Activated CD4-positive, CD25-positive, alpha-beta regulatory T cell (primary cell): Measurements from ENCODE around the gene CAMTA1.

Source experiments
- DNase-seq, 4 experiments: peaks; one replicate each; lab custom pipeline; 2025; lab: John Stamatoyannopoulos, UW

Gene CAMTA1

DNA sequence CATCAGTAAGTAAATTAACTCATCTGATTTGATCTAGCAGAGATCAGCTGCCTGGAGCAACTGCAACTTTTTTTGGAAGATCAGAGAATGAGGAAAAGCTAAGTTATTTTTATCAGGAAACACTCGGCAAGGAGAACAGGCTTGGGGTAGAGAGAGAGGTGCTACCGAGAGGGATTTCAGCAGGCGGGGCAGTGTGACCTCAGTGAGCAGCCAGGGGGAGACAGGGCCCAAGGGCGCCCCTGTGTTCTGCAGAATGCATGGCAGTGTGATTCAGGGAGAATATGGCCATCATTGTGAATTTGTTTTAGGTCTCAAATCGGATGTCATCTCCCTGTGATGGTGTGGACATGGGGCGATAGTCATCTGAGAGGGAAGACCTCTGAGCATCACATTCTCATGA, 501.8 kb downstream of the CAMTA1 start:
- DNase-seq = no peak

- DNase-seq = no peak
Measured at GRCh38 chr1:7288992-7289391, 503.7 kb downstream of the CAMTA1 start.

DNA sequence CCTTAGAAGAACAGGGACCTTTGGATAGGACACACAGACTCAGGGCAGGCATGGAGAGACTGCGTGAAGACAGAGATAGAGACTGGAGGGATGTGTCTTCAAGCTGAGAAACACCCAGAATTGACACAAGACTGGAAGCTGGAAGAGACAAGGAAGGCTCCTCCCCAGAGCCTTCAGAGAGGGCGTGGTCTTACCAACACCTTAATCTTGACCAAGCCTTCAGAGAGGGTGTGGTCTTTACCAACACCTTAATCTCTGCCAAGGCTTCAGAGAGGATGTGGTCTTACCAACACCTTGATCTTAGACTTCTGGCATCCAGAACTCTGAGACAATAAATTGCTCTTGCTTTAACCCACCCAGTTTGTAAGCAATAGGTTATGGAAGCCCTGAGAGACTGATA, 504.4 kb downstream of the CAMTA1 start:
- no peak for DNase-seq

GRCh38 chr1:7290971-7291970, 506.0 kb downstream of the CAMTA1 start:
- no peak for DNase-seq

- DNase-seq = no peak
Measured at GRCh38 chr1:7292036-7292681, 506.9 kb downstream of the CAMTA1 start.

DNA sequence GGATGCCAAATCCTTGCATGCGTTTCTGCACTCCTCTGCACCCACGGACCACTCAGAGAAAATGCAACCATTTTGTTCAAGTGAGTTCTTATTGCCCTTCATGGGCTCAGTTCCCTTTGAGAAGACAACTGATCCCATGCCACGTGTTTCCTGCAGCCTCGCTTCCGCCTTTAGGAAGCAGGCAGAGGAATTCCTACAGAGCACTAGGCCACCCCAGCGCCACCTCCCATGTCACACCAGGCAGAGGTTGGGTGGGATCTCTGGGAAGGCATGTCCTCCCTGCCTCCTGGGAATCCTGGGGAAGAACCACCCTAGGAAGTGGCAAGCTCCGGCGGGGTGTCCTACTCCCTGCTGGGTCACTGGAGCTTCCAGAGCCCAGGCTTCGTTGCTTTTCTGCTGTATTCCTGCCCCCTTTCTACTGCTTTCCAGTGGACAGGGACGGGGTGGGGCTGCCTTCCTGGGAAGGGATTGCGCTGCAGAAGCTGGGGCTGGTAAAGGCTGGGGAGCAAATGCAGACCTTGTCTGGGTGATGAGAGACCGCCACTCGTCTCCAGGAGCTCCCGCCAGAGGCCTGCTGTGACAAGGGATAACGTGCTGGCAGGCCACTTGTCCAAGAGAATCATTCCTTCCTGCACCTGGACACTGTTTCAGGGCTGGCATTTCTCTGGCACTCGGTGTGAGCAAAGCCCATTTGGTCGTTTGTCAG, 507.6 kb downstream of the CAMTA1 start:
- DNase-seq = no peak

DNA sequence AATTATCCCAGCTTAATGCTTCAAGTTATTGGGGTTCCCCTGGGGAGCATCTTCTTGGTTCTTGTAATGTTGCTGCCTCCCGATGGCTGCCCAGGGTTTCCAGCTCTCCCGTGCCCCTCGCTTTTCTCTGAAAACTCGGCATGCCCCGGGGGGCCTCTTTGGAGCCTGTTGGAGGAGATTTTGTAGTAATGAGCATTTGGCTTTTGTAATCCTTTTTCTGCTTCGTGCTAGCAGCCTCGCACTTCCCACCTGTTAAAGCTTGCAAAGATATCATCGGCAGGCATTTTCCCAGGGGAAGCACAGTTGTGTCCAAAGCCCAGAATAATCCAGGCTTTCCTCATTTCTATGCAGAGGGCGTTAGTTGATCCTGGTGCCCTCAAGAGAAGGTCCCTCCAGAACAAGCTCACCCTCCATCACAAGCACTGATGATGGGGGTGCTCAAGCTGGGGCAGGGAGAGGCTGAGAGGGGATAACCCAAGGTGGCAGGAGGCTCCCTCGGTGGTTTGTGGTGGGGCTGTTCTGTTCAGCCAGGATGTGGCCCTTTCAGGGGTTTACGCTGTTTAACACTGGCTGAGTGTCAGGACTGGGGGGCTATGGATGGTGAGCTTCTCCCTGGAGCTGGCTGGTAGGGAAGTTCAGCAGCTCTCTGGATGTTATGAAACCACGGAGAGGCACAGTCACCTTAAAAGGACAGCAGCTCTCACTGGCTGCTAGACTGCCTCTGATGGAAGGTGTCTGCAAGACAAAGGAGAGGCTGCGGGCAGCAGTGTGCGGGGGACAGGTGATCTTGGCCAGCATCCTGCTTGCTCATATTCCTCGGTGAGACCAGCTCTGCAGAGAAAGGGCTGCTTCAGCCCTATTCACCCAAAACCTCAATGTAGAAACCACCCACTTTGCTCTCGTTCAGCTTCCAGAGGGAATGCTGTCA, 508.7 kb downstream of the CAMTA1 start:
- DNase-seq = no peak

DNA sequence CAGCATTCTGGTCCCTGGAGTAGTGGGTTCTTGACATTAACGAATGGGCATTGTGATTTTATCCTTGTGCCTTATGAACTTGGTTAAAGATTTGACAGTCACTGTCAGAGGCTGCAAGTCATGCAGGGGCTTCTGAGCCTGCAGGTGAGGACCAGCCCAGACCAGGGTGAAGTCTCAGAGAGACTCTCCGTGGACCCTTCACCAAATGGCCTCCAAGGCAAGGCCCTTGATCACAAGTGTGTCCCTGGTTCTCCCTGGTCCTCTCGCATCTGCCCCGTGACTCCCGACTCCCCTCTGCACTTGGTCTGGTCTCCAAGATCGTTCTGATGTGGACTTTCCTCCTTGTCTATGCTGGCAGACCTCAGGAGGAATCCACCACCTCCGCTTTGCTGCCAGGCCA, 509.4 kb downstream of the CAMTA1 start:
- no peak for DNase-seq

DNA sequence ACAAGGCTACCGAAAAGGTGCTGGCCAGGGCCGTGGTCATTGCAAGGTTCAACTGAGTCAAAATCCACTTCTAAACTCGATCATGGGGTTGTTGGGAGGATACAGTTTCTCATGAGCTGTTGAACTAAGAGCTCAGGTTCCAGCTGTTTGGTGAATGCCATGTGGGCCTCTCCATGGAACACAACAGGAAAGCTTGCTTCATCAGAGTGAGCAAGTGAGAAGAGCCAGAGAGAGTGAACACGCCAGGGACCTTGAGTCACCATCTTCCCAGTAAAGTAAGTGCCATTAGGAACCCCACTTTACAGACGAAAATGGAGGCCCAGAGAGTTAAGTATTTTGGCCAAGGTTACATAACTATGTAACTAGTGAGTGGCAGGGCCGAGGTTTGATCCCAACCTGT, 510.7 kb downstream of the CAMTA1 start:
- DNase-seq = no peak

GRCh38 chr1:7296968-7297367, 511.7 kb downstream of the CAMTA1 start:
- DNase-seq = no peak

GRCh38 chr1:7298145-7298544, 512.9 kb downstream of the CAMTA1 start:
- no peak for DNase-seq

DNA sequence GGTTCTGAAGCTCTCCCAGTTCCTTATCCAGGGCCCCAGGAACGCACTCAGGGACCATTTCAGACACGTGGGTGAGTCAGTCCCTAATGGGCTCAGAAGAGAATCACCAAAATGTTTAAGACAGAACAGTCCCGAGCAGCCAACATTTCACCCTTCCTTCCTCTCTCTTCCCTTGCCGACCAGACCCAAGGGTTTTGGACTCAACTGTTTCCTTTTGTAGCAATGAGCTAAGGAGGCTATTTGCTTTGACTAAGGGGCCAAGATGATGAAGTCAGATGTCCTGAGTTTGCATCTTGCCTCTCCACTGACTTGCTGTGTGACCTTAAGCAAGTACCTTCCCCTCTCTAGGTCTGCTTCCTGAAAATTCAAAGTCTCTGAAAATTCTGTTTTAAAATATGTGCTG, 513.5 kb downstream of the CAMTA1 start:
- DNase-seq = no peak

GRCh38 chr1:7299329-7299799, 514.1 kb downstream of the CAMTA1 start:
- no peak for DNase-seq

DNA sequence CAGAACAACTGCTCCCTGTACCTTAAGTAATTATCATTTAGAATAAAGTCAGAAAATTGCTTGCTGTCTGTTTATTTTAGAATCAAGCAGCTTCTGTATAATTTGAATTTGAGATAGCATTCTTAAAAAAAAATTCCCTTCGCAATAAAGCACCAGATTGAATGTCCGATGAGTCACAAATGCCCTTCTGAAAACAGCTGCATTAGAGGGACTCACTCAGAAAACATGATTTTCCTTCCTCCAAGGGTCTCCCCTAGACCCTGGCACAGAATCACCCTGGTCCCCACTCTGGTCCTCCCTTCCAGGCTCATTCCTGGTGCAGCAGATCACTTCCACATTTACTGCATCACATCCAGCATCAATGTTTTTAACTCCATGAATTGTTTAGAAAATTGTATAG, 514.7 kb downstream of the CAMTA1 start:
- no peak for DNase-seq

DNA sequence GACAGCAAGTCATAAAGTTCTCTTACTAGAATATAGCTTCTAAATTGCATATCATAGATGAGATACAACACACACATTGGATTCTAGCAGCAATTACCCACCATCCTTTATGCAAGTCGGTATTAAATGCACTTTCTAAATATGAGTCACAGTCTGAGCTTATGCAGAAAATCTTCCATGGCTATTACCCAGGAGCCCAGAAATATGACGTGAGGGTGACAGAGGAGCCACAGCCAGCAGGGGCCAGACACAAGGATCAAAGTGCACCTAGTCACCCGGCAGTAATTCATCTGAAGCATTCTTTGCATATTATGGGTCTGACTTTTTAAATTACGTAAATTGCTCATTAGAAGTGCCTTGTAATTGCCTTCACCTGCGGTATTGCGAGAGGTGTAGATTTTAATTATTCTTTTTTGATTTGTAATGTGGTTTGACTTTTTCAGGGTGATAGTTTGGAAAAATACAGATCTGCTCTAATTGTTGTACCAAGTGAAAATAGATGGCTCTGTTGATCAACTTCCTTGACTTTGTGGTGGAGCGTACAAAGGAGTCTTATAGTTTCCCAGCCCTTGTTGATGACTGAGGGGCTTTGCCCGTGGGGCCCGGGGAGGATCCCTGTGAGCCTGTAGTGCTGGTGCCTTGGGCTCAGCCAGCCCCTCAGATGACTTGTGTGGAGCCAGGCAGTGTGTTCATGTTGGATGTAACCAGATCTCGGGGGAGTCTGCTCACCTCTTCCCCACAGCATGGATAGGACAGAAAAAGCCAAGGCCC, 515.8 kb downstream of the CAMTA1 start:
- DNase-seq = no peak

GRCh38 chr1:7301664-7301981, 516.4 kb downstream of the CAMTA1 start:
- no peak for DNase-seq

GRCh38 chr1:7302126-7302525, 516.9 kb downstream of the CAMTA1 start:
- DNase-seq = no peak

GRCh38 chr1:7302873-7303272, 517.6 kb downstream of the CAMTA1 start:
- DNase-seq = no peak

DNA sequence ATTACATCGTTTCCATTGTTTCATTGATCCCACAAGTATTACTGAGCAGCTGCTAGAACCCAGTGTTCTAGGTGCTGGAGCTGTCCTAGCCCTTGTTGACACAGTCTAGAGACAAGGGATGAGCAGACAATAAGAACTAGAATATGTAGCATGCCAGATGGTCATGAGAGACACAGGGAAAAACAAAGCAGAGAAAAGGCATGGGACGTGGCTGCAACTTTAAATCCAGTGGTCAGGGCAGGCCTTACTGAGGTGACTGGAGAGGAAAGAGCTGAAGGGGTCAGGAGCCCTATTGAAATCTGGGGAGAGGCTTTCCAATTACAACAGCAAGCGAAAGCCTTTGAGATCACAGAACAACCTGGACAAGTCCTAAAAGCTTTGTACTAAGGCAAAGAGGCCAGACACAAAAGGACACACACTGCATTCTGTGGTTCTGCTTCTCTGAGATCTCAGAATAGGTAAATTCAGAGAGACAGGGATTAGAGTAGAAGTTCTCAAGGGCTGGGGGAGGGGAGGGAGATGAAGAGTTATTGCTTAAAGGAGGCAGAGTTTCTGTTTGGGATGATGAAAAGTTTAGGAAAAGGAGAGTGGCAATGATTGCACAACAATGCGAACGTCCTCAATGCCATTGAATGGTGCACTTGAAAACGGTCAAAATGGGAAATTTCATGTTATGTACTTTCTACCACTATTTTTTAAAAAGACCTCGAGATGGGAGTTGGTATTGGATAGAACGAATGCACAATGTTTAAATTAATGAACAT, 518.5 kb downstream of the CAMTA1 start:
- DNase-seq = no peak

- no peak for DNase-seq
Measured at GRCh38 chr1:7313081-7313546, 527.9 kb downstream of the CAMTA1 start.
